OCI-LY1 (cell line): ENCODE measurements around the gene ANGEL2.
"Not testable (repeated sequence)": the region's sequence is repeated elsewhere in the genome, so short reads cannot be mapped to it uniquely, and the experiment has no call there.

ENCODE experiments used
- H2AFZ ChIP-seq: fragments of 200-600 bp; sonication (generic), shearing (Covaris generic); 2 replicates; pipeline ENCODE4 v1.6.0; 2014; ENCODE audit warnings: antibody characterized with exemption, mild to moderate bottlenecking, low read length
- H3F3A ChIP-seq: fragments of 200-600 bp; sonication (generic), shearing (Covaris generic); 2 replicates; pipeline ENCODE4 v1.6.0; 2014; ENCODE audit warnings: mild to moderate bottlenecking, antibody characterized with exemption, low read length, moderate library complexity; ENCODE audit not compliant: insufficient read depth
- H3K27ac ChIP-seq: fragments of 200-600 bp; sonication (generic); 2 replicates; pipeline ENCODE4 v1.5.1; 2014; ENCODE audit warnings: low read length, mixed run types, mild to moderate bottlenecking, low read depth; ENCODE audit not compliant: poor library complexity, severe bottlenecking
- H3K27me3 ChIP-seq: fragments of 200-600 bp; sonication (generic); 2 replicates; pipeline ENCODE4 v1.6.0; 2014; ENCODE audit warnings: antibody characterized with exemption, mild to moderate bottlenecking, low read length, moderate library complexity; ENCODE audit not compliant: insufficient read depth
- H3K36me3 ChIP-seq: fragments of 200-600 bp; sonication (generic); 2 replicates; pipeline ENCODE4 v1.6.1; 2014; ENCODE audit warnings: mild to moderate bottlenecking, antibody characterized with exemption, low read length, moderate library complexity, mixed read lengths; ENCODE audit not compliant: insufficient read depth
- H3K4me1 ChIP-seq: fragments of 200-600 bp; sonication (generic); 2 replicates; pipeline ENCODE4 v1.5.1; 2014; ENCODE audit warnings: mild to moderate bottlenecking, low read length, moderate library complexity; ENCODE audit not compliant: insufficient read depth, severe bottlenecking
- H3K4me2 ChIP-seq: fragments of 200-600 bp; sonication (generic), shearing (Covaris generic); 2 replicates; pipeline ENCODE4 v1.6.1; 2014; ENCODE audit warnings: low read length
- H3K4me3 ChIP-seq: fragments of 200-600 bp; sonication (generic); 2 replicates; pipeline ENCODE4 v1.5.1; 2014; ENCODE audit warnings: low read length, low read depth, mild to moderate bottlenecking, mixed read lengths; ENCODE audit not compliant: poor library complexity, severe bottlenecking
- H3K79me2 ChIP-seq: fragments of 200-600 bp; shearing (Covaris generic); 2 replicates; pipeline ENCODE4 v1.6.1; 2016; ENCODE audit warnings: mixed run types, low read length, mixed read lengths; ENCODE audit not compliant: insufficient read depth
- H3K9ac ChIP-seq: fragments of 200-600 bp; sonication (generic), shearing (Covaris generic); 2 replicates; pipeline ENCODE4 v1.6.1; 2014; ENCODE audit warnings: mild to moderate bottlenecking, low read length, mixed read lengths
- H3K9me2 ChIP-seq: fragments of 200-600 bp; sonication (generic), shearing (Covaris generic); 2 replicates; pipeline ENCODE4 v1.6.1; 2014; ENCODE audit warnings: low read depth, mild to moderate bottlenecking, low read length, mixed read lengths
- H3K9me3 ChIP-seq: fragments of 200-600 bp; shearing (Covaris generic); 2 replicates; pipeline ENCODE4 v1.6.1; 2014; ENCODE audit warnings: low read length, mixed read lengths
- H4K20me1 ChIP-seq: fragments of 200-600 bp; sonication (generic), shearing (Covaris generic); 2 replicates; pipeline ENCODE4 v1.6.0; 2016; ENCODE audit warnings: mild to moderate bottlenecking, low read length; ENCODE audit not compliant: insufficient read depth
- EZH2 ChIP-seq: fragments of 200-600 bp; sonication (generic), shearing (Covaris generic); IDR thresholded peaks from 2 replicates; pipeline ENCODE4 v1.8.0; 2017; ENCODE audit warnings: borderline replicate concordance, mixed run types, mild to moderate bottlenecking, antibody characterized with exemption, low read length, moderate library complexity, mixed read lengths
- TF ChIP-seq, protein P1 (sequence below): fragments of 200-600 bp; sonication (generic), shearing (Covaris generic); IDR thresholded peaks from 2 replicates; pipeline ENCODE4 v1.5.1; 2017; ENCODE audit warnings: mild to moderate bottlenecking, antibody characterized with exemption, low read length, moderate library complexity, mixed read lengths

Gene ANGEL2

GRCh38 chr1:213051127-213051880 lies 35.6 kb upstream of the ANGEL2 start, which contains the start of gene RPS6KC1:
Gene RPS6KC1 (plus strand): TSS chr1:213051241. CDS start chr1:213051405, 164 bp downstream.
- H3K27ac ChIP-seq = peak within 1 kb of the TSS; percentile 11
- no peaks in the 10 kb centered on the region for H3K79me2 ChIP-seq
- H3K9ac ChIP-seq = peak within 1 kb of the TSS; percentile 72
- no peaks in the 10 kb centered on the region for H4K20me1 ChIP-seq
- H3K27me3 ChIP-seq = no peaks in the 10 kb centered on the region
- H2AFZ ChIP-seq = peak within 1 kb of the TSS; percentile 98
- peak within 1 kb of the TSS; percentile 85 for H3K4me3 ChIP-seq
- no peak for TF ChIP-seq EZH2
- TF ChIP-seq, protein P1, sequence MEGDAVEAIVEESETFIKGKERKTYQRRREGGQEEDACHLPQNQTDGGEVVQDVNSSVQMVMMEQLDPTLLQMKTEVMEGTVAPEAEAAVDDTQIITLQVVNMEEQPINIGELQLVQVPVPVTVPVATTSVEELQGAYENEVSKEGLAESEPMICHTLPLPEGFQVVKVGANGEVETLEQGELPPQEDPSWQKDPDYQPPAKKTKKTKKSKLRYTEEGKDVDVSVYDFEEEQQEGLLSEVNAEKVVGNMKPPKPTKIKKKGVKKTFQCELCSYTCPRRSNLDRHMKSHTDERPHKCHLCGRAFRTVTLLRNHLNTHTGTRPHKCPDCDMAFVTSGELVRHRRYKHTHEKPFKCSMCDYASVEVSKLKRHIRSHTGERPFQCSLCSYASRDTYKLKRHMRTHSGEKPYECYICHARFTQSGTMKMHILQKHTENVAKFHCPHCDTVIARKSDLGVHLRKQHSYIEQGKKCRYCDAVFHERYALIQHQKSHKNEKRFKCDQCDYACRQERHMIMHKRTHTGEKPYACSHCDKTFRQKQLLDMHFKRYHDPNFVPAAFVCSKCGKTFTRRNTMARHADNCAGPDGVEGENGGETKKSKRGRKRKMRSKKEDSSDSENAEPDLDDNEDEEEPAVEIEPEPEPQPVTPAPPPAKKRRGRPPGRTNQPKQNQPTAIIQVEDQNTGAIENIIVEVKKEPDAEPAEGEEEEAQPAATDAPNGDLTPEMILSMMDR = no peak
- no peaks in the 10 kb centered on the region for H3F3A ChIP-seq
- no peaks in the 10 kb centered on the region for H3K36me3 ChIP-seq
- no peaks in the 10 kb centered on the region for H3K9me2 ChIP-seq
- H3K4me1 ChIP-seq = peaks cover 19% of the 10 kb centered on the region
- H3K9me3 ChIP-seq = no peaks in the 10 kb centered on the region
- H3K4me2 ChIP-seq = peak within 1 kb of the TSS; percentile 69

- TF ChIP-seq EZH2 = no peak
- TF ChIP-seq, protein P1 = no peak
- Histone ChIP-seq H3K27me3 (no peaks in the 10 kb centered on the region), H3K4me3 (peak overlapping the region; percentile 85), H3K9me2 (no peaks in the 10 kb centered on the region), H3K36me3 (no peaks in the 10 kb centered on the region), H2AFZ (peak overlapping the region; percentile 98), H3K79me2 (no peaks in the 10 kb centered on the region), H3K9me3 (no peaks in the 10 kb centered on the region), H3K9ac (peak overlapping the region; percentile 72), H3K4me2 (peak overlapping the region; percentile 69), H3K27ac (peak overlapping the region; percentile 11), H3F3A (no peaks in the 10 kb centered on the region), H3K4me1 (peaks cover 19% of the 10 kb centered on the region), H4K20me1 (no peaks in the 10 kb centered on the region)
These were observed 35.1 kb upstream of the ANGEL2 start for GRCh38 chr1:213050745-213051126.

DNA sequence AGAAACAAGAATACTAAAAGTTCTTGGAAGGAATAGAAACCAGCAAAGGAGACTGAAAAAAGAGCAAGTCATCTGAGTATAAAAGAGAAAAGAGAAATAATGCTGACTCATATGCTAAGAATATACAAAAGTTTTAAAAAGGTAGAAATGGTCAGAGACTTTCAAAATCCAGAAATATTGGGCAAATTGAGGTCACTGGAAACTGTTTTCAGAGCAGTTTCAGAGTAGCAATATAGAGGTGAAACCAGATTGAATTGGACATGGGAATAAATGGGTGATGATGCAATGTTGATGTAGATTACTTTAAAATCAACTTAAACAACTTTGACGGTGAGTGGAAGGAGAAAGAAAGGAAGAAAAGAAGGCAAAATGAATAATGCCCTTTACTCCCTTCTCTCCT lies 33.6 kb upstream of the ANGEL2 start:
- Histone ChIP-seq H3K27ac (no peak overlapping the region), H3K36me3 (no peaks in the 10 kb centered on the region), H3K4me1 (peaks cover 19% of the 10 kb centered on the region), H3K4me2 (no peak overlapping the region), H3K27me3 (no peaks in the 10 kb centered on the region), H3K9me2 (no peaks in the 10 kb centered on the region), H3K9me3 (no peaks in the 10 kb centered on the region), H3K4me3 (no peak overlapping the region), H3K9ac (no peak overlapping the region), H4K20me1 (no peaks in the 10 kb centered on the region), H3F3A (no peaks in the 10 kb centered on the region), H3K79me2 (no peaks in the 10 kb centered on the region), H2AFZ (no peak overlapping the region)
- TF ChIP-seq EZH2 = no peak
- TF ChIP-seq, protein P1 = no peak

DNA sequence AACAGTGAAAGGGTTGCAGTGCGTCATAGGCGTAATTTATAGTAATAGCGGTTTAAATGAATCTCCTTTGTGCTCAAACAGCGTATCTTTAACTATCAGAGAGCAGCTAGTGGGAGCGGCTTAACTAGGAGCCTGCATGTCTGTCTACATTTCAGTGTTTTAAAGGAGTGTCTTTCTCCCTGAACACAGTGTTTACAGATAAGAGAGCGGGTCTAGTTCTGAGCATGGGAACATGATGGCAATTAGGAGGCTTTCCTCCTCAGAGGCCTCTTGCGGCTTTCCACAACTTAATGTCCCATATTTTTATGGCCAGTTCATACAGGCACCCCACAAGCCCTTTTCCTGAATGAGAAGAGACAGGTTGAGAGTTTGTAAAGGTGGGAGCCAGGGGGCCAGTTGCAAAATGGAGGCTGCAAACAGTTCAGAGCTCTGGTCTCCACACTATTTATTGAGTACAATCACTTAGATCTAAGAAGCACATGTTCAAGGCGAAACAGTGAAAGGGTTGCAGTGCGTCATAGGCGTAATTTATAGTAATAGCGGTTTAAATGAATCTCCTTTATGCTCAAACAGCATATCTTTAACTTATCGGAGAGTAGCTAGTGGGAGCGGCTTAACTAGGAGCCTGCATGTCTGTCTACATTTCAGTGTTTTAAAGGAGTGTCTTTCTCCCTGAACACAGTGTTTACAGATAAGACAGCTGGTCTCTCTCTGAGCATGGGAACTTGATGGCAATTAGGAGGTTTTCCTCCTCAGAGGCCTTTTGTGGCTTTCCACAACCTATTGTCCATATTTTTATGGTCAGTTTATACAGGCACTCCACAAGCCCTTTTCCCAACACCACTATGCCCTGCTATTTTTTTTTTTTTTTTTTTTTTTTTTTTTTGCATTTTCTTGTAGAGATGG lies 29.9 kb upstream of the ANGEL2 start:
- not testable (repeated sequence) for H3K9me2 ChIP-seq, H3K79me2 ChIP-seq, H3K9ac ChIP-seq, H3K4me2 ChIP-seq, H3K4me1 ChIP-seq, H3K36me3 ChIP-seq, H3K4me3 ChIP-seq, H3K9me3 ChIP-seq, H2AFZ ChIP-seq, H4K20me1 ChIP-seq, H3K27me3 ChIP-seq, H3F3A ChIP-seq, H3K27ac ChIP-seq
